HG02970 (cell line): ENCODE measurements around the gene BRSK1.

ENCODE experiments used
- ATAC-seq: cut with Tn5 transposase; IDR thresholded peaks from one replicate; pipeline ENCODE4 v1.9.1; 2021; ENCODE audit warnings: mild to moderate bottlenecking, moderate library complexity, moderate number of reproducible peaks; ENCODE audit not compliant: unreplicated experiment, low FRiP score

The BRSK1 gene

DNA sequence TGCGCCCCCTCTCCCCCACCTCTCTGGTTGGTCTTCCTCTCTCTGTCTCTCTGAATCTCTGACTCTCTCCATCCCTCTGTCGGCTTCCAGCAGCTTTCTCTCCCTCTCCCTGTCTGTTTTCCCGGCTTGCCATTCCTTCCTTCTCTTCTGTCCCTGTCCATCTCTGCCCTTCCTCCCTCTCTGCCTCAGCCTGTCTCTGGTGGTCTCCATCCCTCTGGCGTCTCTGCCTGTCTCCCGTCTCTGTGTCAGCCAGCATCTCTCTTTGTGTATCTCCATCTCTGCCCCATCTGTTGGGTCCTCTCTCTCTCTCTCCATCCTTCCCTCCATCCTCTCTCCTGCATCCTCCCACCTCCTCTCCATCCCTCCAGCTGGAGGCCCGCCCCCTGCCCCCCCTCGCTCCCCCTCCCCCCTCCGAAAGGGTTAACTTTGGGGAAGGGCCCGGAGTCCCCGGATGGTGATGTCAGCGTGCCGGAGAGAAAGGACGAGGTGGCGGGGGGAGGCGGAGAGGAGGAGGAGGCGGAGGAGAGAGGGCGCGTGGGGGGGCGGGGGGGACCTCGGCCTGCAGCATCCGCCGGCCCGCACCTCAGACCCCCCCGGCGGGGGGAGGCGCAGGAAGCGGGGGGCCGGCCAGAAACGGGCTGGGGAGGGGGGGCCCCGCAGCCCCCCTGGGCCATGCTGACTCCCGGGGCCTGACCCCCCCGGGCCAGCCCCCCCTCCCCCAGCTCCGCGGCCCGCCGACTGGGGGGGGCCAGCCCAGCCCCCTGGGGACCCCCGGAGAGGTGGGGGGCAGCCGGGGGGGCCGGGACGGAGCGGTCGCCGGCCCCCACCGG, at the start of gene BRSK1:
BRSK1 (plus strand) TSS at position 450 of the 830 bp plus-strand sequence. CDS start 446 bp downstream, outside the sequence.
- ATAC-seq = no peak

- no peak for ATAC-seq
These were observed 45.8 kb upstream of the BRSK1 start for GRCh38 chr19:55238030-55238429.

GRCh38 chr19:55239004-55239403, 44.8 kb upstream of the BRSK1 start:
- ATAC-seq = no peak

GRCh38 chr19:55240713-55241020, 43.1 kb upstream of the BRSK1 start:
- ATAC-seq = no peak

GRCh38 chr19:55241143-55241934, 42.5 kb upstream of the BRSK1 start:
- ATAC-seq = no peak

DNA sequence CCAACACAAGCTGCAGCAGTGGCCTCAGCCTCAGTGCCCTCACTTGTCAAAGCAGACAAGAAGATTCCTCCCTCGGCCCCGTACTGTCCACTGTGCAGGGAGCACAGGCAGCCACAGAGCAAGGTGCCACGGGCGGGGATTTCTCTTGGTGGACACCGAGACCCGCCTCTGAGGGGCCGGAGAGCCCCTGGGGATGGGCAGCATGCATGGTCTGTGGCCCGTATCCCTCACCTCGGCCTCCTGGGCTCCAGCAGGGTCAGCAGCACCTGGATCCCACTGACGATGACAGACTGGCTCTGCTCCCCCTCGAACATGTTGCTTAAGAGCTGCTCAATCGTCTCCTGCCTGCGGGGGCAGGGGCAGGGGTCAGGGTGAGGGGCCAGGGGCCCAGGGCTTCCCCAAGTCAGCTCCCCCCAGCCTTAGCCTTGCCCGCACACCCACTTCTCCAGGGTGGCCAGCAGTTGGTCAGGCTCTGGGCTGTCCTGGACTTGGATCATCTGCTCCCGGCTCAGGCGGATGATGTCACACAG, 41.8 kb upstream of the BRSK1 start:
- ATAC-seq = no peak

DNA sequence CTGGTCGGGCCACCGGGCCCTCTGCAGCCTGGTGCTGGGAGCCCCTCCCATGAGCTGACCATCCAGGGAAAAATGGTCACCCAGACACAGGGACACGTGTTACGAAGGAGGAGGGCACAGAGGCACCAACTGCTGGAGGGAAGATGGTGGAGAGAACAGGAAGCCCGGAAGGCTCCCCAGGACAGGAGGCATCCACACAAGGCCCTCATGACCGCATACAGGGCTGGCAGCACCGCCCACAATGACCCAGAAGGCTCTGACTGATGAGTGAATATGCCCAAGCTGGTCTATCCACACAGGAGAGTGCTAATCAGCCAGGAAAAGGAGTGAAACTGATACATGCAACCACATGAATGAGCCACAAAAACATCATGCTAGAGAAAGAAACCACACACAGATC, 41.3 kb upstream of the BRSK1 start:
- no peak for ATAC-seq

GRCh38 chr19:55244004-55244680, 39.7 kb upstream of the BRSK1 start:
- ATAC-seq = no peak

GRCh38 chr19:55245236-55245904, 38.4 kb upstream of the BRSK1 start:
- ATAC-seq = no peak

DNA sequence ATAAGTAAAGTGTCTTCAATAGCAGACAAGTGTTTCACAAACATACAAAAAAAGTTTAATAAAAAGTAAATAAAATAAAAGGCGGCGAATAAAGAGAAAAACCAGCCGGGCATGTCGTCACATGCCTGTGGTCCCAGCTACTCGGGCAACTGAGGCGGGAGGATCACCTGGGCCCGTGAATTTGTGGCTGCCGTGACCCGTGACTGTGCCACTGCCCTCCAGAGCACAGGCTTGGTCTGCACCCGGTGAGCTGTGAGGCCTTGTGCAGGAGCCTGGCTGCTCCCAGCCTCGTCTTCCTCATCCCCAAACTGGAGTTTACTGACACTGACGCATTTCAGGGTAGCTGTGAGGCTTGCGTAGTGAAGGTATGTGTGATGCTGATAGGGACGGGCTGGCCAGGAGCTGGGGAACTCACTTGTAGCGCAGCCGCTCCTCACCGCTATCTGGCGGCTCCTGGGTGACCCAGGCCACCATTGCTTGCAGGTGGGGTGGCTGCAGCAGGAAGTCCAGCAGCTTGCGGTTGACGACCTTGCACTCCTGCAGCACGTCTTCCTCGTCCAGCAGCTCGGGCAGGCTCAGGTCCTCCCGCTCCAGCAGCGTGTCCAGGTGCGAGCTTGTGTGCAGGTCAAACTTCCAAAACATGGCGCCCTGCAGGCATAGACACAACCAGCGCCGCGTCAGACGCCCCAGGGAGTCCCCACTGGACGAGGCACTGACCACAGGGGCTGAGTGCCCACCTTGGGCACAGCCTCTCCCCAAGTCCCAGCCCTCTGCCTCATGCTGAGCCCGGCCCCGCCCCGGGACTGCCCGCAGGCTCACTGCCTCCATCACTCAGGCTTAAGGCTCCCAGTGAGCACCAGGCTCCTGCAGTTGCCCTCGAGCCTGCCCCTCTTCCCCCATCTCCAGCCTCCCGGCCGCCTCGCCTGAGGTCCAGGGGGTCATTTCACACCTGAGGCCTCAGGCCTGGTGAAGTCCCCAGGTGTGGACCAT, 37.0 kb upstream of the BRSK1 start:
- no peak for ATAC-seq

- ATAC-seq = no peak
These were observed 36.1 kb upstream of the BRSK1 start for GRCh38 chr19:55247621-55248099.

- no peak for ATAC-seq
These were observed 35.6 kb upstream of the BRSK1 start for GRCh38 chr19:55248166-55248675.

DNA sequence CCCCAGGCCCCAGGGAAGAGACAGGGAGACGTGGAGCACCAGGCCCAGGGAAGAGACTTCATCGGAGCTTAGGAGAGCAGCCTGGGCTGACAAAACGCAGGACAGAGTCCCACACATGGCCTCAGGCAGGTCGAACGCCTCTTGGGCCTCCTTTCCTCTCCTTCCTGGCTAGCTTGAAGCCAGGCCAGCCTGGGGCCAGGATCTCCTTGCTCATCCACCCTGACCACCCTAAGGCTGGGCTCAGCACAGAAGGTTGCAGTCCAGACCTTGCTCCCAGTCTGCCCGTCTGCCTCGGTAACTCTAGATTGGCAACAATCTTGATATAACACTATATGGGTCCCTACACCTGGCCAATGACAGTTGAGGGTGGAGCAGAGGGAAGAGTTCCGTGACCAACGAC, 35.1 kb upstream of the BRSK1 start:
- no peak for ATAC-seq

GRCh38 chr19:55249841-55250240, 34.0 kb upstream of the BRSK1 start:
- no peak for ATAC-seq

DNA sequence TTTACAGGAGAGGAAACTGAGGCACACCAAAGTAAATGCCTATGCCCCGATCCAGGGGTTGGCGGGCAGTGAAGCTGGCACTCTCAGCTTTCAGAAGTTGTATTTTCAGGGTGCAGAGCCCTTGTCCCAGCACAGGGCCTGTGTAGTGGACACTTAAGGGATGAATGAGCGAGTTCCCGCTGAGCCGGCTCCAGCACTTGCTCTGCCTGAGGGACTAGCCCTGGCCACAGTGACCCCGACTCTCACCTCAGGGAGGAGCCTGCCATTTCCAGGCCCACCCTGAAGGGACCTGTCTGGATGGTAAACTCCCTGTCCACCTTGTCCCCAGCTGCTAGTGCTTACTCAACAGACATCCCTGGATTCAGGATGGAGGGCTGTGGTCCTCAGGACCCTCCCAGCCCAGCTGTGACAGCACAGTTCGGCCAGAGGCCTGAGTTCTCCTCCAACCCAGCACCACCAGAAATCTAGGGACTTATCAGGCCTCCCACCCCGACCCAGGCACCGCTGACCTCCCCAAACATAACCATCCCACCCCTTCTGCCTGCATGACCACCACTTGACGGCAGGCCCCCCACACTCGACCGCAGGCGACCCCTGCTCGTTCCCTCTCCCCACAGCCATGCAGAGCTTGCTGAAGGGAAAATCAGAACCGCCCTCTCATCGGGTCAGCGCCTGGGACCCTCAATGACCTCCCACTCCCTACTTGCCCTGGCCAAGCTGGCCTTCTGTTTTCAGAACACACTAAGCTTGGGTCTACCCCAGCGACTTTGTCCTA, 33.3 kb upstream of the BRSK1 start:
- no peak for ATAC-seq

DNA sequence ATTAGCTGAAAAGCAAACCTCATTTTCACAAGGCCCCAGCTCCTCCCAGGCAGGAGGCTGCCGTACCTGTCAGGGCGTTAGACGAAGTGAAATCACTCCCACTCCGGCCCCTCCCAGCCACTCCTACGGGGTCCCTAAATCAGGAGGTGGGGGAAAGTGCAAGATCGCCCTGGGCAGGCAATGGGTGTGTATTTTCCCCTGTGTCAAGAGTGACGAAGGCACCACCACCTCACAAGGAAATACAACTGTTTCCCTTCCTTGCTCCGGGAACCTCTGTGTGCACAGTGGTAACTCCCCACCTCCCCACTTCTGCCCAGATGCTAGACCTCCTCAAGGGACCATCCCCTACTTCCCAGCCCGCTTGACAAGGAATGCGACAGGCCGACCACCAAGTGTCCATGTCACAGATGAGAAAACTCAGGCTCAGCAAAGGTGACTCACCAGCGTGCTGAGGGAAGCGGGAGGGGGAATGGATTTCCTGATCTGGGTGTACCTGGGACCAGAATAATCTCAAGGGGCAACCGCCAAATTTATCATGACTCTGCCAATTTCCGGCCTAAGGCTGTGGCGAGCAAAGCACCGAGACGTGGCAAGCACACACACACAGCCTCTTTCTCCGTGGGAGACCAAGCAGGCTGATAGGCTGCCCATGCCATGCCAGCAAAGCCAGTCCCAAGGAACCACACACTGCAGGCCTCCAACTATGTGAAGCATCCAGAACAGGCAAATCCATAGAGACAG, 32.3 kb upstream of the BRSK1 start:
- no peak for ATAC-seq
